Type B pancreatic cell (in vitro differentiated cells): ENCODE measurements around the gene SLC25A42. TPM values are rescaled to one million over a fixed set of nuclear protein-coding genes. Genes with fewer than 3 reads are reported as not detected.

ENCODE experiments used
- DNase-seq: peaks from one replicate; pipeline ENCODE4 v3.0.0; 2021; ENCODE audit warnings: mixed read lengths; ENCODE audit not compliant: unreplicated experiment; ENCODE audit errors: extremely low spot score
- H3K27ac Mint-ChIP-seq: 2 replicates; pipeline ENCODE4 v1.8.0; 2021; ENCODE audit warnings: mild to moderate bottlenecking, mixed read lengths
- H3K27me3 Mint-ChIP-seq: 2 replicates; pipeline ENCODE4 v1.8.0; 2021; ENCODE audit warnings: mixed read lengths
- H3K36me3 Mint-ChIP-seq: 2 replicates; pipeline ENCODE4 v1.8.0; 2021; ENCODE audit warnings: mixed read lengths
- H3K4me1 Mint-ChIP-seq: one replicate; pipeline ENCODE4 v1.8.0; 2021; ENCODE audit warnings: mixed read lengths; ENCODE audit not compliant: unreplicated experiment
- H3K4me3 Mint-ChIP-seq: 2 replicates; pipeline ENCODE4 v1.8.0; 2021; ENCODE audit warnings: mild to moderate bottlenecking, mixed read lengths
- H3K9me3 Mint-ChIP-seq: 2 replicates; pipeline ENCODE4 v1.8.0; 2021; ENCODE audit warnings: mixed read lengths
- total RNA-seq: library from RNA; stranded (reverse); gene quantifications from 2 replicates; pipeline ENCODE4 v1.2.1, GENCODE V29; 2021; ENCODE audit warnings: low replicate concordance
- TF ChIP-seq, protein P1 (sequence below): fragments of 200-600 bp; sonication (generic); conservative IDR thresholded peaks from 2 replicates; pipeline ENCODE4 v1.5.0; 2021; ENCODE audit warnings: antibody characterized with exemption, mild to moderate bottlenecking

Gene SLC25A42
- total RNA-seq, 1 donor from 2014 or later, result 13.4 TPM

- TF ChIP-seq, protein P1, sequence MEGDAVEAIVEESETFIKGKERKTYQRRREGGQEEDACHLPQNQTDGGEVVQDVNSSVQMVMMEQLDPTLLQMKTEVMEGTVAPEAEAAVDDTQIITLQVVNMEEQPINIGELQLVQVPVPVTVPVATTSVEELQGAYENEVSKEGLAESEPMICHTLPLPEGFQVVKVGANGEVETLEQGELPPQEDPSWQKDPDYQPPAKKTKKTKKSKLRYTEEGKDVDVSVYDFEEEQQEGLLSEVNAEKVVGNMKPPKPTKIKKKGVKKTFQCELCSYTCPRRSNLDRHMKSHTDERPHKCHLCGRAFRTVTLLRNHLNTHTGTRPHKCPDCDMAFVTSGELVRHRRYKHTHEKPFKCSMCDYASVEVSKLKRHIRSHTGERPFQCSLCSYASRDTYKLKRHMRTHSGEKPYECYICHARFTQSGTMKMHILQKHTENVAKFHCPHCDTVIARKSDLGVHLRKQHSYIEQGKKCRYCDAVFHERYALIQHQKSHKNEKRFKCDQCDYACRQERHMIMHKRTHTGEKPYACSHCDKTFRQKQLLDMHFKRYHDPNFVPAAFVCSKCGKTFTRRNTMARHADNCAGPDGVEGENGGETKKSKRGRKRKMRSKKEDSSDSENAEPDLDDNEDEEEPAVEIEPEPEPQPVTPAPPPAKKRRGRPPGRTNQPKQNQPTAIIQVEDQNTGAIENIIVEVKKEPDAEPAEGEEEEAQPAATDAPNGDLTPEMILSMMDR, result no peak
- no peaks in the 10 kb centered on the region for H3K27me3 Mint-ChIP-seq
These were observed 55.8 kb downstream of the SLC25A42 start for GRCh38 chr19:19119325-19120237.

DNA sequence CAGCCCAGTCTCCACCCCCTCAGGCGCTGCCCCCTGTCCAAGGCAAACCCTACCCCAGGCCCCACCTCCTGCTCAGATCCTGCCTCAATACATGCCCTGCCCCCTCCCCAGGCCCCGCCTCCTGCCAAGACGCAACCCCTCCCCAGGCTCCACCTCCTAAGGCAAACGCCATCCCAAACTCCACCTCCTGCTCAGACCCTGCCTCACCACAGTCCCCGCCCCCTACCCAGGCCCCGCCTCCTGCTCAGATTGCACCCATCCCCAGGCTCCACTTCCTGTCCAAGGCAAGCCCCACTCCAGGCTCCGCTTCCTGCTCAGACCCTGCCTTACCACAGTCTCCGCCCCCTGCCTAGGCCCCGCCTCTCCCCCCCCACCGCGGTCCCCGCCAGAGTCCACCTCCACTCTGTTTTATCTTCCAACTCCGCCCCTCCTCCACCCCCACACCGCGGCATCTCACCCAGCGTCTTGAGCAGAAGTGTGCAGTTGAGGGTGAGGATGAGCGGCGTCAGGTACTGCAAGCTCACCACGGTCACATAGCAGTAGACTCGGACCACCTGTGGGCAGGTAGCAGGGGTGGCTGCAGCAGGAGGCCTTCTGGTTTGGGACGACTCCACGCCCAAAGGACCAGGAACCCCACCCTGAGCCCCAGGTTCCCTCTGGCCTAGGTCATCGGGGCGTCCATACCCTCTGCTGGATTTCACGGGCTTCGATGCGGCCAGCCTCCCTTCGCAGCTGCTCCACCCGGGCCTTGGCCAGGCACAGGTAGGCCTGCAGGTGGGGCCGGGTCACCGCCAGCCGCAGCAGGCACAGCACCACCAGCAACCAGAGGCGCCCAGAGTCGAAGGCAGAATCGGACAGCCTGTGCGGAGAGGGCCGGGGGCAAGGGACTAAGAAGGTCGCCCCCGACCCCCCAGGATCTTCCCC is 56.8 kb downstream of the SLC25A42 start:
- no peaks in the 10 kb centered on the region for H3K27me3 Mint-ChIP-seq
- no peaks in the 10 kb centered on the region for H3K4me1 Mint-ChIP-seq
- no peak for DNase-seq
- peaks cover 7% of the 10 kb centered on the region for H3K9me3 Mint-ChIP-seq
- H3K36me3 Mint-ChIP-seq, result peaks cover 9% of the 10 kb centered on the region
- no peak overlapping the region for H3K27ac Mint-ChIP-seq
- TF ChIP-seq, protein P1, result no peak
- H3K4me3 Mint-ChIP-seq, result no peak overlapping the region

More at GRCh38 chr19:19119325-19120237, 55.8 kb downstream of the SLC25A42 start:
- Mint-ChIP-seq H3K27ac (no peak overlapping the region), H3K36me3 (peaks cover 9% of the 10 kb centered on the region), H3K4me3 (no peak overlapping the region), H3K4me1 (no peaks in the 10 kb centered on the region), H3K9me3 (peaks cover 7% of the 10 kb centered on the region)
- DNase-seq, result no peak

GRCh38 chr19:19121371-19121770 is 57.6 kb downstream of the SLC25A42 start:
- Mint-ChIP-seq H3K4me3 (no peak overlapping the region), H3K9me3 (peaks cover 7% of the 10 kb centered on the region), H3K27ac (no peak overlapping the region), H3K36me3 (peaks cover 9% of the 10 kb centered on the region), H3K27me3 (no peaks in the 10 kb centered on the region), H3K4me1 (no peaks in the 10 kb centered on the region)
- TF ChIP-seq, protein P1, result no peak
- DNase-seq, result no peak

GRCh38 chr19:19122902-19123301 is 59.1 kb downstream of the SLC25A42 start:
- Mint-ChIP-seq H3K9me3 (peaks cover 7% of the 10 kb centered on the region), H3K27ac (no peak overlapping the region), H3K4me1 (no peaks in the 10 kb centered on the region), H3K4me3 (no peak overlapping the region), H3K27me3 (no peaks in the 10 kb centered on the region), H3K36me3 (peaks cover 11% of the 10 kb centered on the region)
- TF ChIP-seq, protein P1, result no peak
- DNase-seq, result no peak

- no peak overlapping the region for H3K27ac Mint-ChIP-seq
- peaks cover 7% of the 10 kb centered on the region for H3K9me3 Mint-ChIP-seq
- no peak overlapping the region for H3K4me3 Mint-ChIP-seq
- TF ChIP-seq, protein P1, result no peak
- DNase-seq, result no peak
- H3K4me1 Mint-ChIP-seq, result no peaks in the 10 kb centered on the region
- H3K36me3 Mint-ChIP-seq, result peaks cover 13% of the 10 kb centered on the region
- no peaks in the 10 kb centered on the region for H3K27me3 Mint-ChIP-seq
These were observed 59.6 kb downstream of the SLC25A42 start for GRCh38 chr19:19123386-19123785.
